Endothelial cell of umbilical vein (primary cell): ENCODE measurements around the gene BABAM2.

Experiments used
- CTCF ChIP-seq, 2 donors: IDR thresholded peaks; 1 replicate in 1 of 2; 2 replicates in 1 of 2; pipeline ENCODE4 v1.5.1; 2011; ENCODE audit warnings: low read length in 2 of 2, mild to moderate bottlenecking in 2 of 2, moderate library complexity in 2 of 2, control low read depth in 1 of 2, inconsistent platforms in 1 of 2, low read depth in 1 of 2; ENCODE audit not compliant: insufficient read depth in 1 of 2; ENCODE audit errors: extremely low read depth in 1 of 2
- EZH2 ChIP-seq: IDR thresholded peaks from 2 replicates; pipeline ENCODE4 v1.6.1; 2012; ENCODE audit warnings: borderline replicate concordance, low read depth, mild to moderate bottlenecking, moderate library complexity, low read length, inconsistent platforms; ENCODE audit not compliant: severe bottlenecking
- FOS ChIP-seq: IDR thresholded peaks from 2 replicates; pipeline ENCODE4 v1.6.1; 2011; ENCODE audit warnings: mild to moderate bottlenecking, low read length, moderate library complexity, borderline replicate concordance; ENCODE audit not compliant: insufficient read depth
- GATA2 ChIP-seq: IDR thresholded peaks from 2 replicates; pipeline ENCODE4 v1.7.0; 2011; ENCODE audit warnings: low read depth, mild to moderate bottlenecking, moderate library complexity, mixed read lengths, low read length; ENCODE audit not compliant: insufficient read length, insufficient read depth
- JUN ChIP-seq: IDR thresholded peaks from 2 replicates; pipeline ENCODE4 v1.6.1; 2011; ENCODE audit warnings: borderline replicate concordance, low read depth; ENCODE audit not compliant: insufficient read length, insufficient read depth
- MAX ChIP-seq: IDR thresholded peaks from 2 replicates; pipeline ENCODE4 v1.6.1; 2011; ENCODE audit not compliant: insufficient read depth, insufficient read length
- MYC ChIP-seq: IDR thresholded peaks from one replicate; pipeline ENCODE4 v1.6.1; 2011; ENCODE audit warnings: mild to moderate bottlenecking, low read depth, low read length
- POLR2A ChIP-seq: IDR thresholded peaks from 2 replicates; pipeline ENCODE4 v1.6.1; 2012; ENCODE audit warnings: low read depth, mild to moderate bottlenecking, control low read depth, low read length
- POLR2AphosphoS5 ChIP-seq: IDR thresholded peaks from 2 replicates; pipeline ENCODE4 v1.6.1; 2012; ENCODE audit warnings: low read depth, mild to moderate bottlenecking, control low read depth, low read length, moderate library complexity; ENCODE audit not compliant: insufficient read depth

- TF ChIP-seq POLR2A (no peak), CTCF (IDR thresholded peaks at IDR 0.05; ENCODE audit: extremely low read depth in 1 of 2, insufficient read depth in 1 of 2, low read depth in 1 of 2, low read length in 2 of 2) (no peak), JUN (no peak), EZH2 (no peak), MAX (no peak), POLR2AphosphoS5 (no peak), MYC (no peak), FOS (no peak), GATA2 (no peak)
These were observed 93.6 kb downstream of the BABAM2 start for GRCh38 chr2:27984153-27984552.
